Neural progenitor cell (in vitro differentiated cells): ENCODE measurements around the gene DAGLB.

Source experiments
- EZH2 ChIP-seq: fragments of 200-600 bp; sonication (generic); IDR thresholded peaks from 2 replicates; pipeline ENCODE4 v1.6.1; 2017; ENCODE audit warnings: antibody characterized with exemption, mild to moderate bottlenecking, moderate library complexity
- TF ChIP-seq, protein P1 (sequence below): fragments of 200-600 bp; sonication (generic); IDR thresholded peaks from 2 replicates; pipeline ENCODE4 v1.5.1; 2017; ENCODE audit warnings: antibody characterized with exemption, mild to moderate bottlenecking

DNA sequence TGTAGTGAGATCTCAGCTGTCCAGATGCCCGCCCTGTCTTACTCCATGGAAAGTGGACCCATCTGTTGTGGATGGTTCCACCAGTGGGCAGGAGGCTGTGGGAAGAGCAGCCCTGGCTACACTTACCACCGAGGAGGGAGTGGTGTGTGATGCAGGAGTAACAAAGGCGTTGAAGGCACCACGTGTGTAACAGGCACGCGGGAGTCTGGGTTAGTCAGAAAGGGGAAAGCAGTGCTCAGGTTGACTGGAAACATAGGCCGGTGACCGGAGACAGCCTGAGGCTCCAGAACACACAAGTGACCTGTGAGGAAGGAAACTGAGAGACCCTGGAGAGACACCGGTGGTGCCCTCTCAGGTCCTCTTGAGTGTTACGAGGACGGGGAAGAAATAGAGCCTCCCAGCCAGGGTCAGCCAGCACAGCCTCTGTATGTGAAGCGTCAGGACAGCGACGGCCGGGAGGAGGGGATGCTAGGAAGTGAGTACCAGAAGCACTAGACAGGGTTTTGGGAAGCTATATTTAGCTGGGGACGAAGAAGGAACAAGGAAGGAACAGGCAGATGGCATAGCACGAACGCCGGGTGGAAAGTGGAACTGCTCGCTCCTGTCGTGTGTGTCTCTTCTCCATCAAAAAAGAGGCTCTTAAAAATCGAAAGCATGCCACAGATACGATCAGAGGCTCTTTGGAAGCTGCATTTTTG, 51.7 kb downstream of the DAGLB start:
- TF ChIP-seq, protein P1, sequence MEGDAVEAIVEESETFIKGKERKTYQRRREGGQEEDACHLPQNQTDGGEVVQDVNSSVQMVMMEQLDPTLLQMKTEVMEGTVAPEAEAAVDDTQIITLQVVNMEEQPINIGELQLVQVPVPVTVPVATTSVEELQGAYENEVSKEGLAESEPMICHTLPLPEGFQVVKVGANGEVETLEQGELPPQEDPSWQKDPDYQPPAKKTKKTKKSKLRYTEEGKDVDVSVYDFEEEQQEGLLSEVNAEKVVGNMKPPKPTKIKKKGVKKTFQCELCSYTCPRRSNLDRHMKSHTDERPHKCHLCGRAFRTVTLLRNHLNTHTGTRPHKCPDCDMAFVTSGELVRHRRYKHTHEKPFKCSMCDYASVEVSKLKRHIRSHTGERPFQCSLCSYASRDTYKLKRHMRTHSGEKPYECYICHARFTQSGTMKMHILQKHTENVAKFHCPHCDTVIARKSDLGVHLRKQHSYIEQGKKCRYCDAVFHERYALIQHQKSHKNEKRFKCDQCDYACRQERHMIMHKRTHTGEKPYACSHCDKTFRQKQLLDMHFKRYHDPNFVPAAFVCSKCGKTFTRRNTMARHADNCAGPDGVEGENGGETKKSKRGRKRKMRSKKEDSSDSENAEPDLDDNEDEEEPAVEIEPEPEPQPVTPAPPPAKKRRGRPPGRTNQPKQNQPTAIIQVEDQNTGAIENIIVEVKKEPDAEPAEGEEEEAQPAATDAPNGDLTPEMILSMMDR: no peak
- TF ChIP-seq EZH2: no peak
